Measurements from ENCODE around the gene ADPGK. TPM values are rescaled to one million over a fixed set of nuclear protein-coding genes. Genes with fewer than 3 reads are reported as not detected.
"Not testable (repeated sequence)": the region's sequence is repeated elsewhere in the genome, so short reads cannot be mapped to it uniquely, and the experiment has no call there.

Gene ADPGK
- total RNA-seq, 2 donors from 2014 or later: 30.6 to 34.0 TPM

DNA sequence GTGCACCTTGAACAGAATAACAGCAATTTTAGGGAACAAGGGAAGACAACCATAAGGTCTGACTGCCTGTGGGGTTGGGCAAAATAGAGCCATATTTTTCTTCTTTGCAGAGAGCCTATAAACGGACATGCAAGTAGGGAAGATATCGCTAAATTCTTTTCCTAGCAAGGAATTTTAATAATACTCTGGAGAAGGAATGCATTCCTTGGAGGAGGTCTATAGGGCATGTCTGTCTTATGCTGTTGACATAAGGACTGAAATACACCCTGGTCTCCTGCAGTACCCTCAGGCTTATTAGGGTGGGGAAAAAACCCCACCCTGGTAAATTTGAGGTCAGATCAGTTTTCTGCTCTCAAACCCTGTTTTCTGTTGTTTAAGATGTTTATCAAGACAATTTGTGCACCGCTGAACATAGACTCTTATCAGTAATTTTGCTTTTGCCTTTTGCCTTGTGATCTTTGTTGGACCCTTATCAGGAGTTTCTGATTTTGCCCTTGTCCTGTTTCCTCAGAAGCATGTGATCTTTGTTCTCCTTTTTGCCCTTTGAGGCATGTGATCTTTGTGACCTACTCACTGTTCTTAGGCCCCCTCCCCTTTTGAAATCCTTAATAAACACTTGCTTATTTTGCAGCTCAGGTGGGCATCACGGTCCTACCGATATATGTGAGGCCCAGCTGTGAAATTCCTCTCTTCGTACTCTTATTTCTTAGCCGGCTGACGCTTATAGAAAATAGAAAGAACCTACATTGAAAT lies 74.8 kb downstream of the ADPGK start:
- DNase-seq; intact Hi-C loops (cut with DNase I, micrococcal nuclease); ATAC-seq: not testable (repeated sequence)

GRCh38 chr15:72706266-72706665 lies 77.3 kb downstream of the ADPGK start:
- intact Hi-C loops (cut with DNase I, micrococcal nuclease): no loop called here
- DNase-seq (no peak), ATAC-seq (no peak)

Other genes with a start within 250 kb of the ADPGK start
- not detected for gene GOLGA6B, start 129.1 kb downstream of the ADPGK start, total RNA-seq
- not detected for gene HIGD2B, start 97.6 kb downstream of the ADPGK start, total RNA-seq
- gene BBS4, start 97.6 kb downstream of the ADPGK start, total RNA-seq: 1 to 10 TPM; 8.3 to 9.0 TPM